HG03432 (cell line): Measurements from ENCODE around the gene ILF3.

ENCODE experiments used
- ATAC-seq: cut with Tn5 transposase; IDR thresholded peaks from one replicate; pipeline ENCODE4 v1.9.1; 2021; ENCODE audit warnings: mild to moderate bottlenecking, moderate library complexity; ENCODE audit not compliant: unreplicated experiment

Gene ILF3

GRCh38 chr19:10694706-10695307 lies 40.7 kb downstream of the ILF3 start:
- ATAC-seq: no peak

- peak; percentile 71 for ATAC-seq
Measured at GRCh38 chr19:10695401-10696398, 41.6 kb downstream of the ILF3 start.

DNA sequence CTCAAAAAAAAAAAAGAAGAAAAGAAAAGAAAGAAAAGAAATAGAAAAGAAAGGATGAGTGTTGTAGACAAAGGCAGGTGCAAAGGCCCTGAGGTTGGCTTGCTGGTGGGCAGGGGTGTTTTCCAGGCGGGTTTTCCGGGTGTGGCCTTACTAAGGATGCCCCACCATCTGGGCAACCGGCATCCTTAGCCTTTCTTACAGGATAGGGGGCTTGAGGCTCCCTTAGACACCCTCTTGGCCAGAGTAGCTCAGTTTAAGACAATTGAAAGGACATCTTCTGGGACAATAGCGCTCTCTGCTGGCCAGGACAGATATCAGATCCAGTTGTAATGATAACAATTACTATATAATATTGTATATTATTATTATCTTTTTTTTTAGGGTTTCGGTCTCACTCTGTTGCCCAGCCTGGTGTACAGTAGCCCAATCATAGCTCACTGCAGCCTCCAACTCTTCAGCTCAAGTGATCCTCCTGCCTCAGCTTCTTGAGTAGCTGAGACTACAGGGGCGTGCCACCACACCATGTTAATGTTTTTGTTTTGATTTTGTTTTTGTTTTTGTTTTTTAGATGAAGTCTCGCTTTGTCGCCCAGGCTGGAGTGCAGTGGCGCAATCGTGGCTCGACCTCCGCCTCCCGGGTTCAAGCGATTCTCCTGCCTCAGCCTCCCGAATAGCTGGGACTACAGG lies 45.6 kb downstream of the ILF3 start:
- no peak for ATAC-seq

DNA sequence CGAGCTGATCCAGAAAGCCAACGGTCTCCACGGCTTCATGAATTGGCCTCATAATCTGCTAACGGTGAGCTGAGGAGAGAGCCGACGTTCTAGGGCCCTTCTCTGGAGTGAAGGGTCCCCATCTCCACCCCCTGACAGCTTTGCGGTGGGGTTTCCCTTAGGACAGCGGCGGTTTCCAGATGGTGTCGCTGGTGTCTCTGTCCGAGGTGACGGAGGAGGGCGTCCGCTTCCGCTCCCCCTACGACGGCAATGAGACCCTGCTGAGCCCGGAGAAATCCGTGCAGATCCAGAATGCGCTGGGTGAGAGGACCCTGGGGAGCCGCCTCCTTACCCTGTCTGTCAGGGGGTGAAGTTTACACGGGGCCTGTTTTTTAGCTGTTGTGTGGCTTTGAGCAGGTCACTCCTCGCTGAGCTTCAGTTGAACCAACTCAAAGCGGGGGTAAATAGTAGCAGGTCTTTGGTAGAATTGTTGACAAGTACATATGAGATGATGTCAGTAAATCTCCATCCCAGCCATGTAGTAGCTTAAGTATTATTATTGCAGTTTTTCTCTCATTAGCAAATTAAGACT lies 47.9 kb downstream of the ILF3 start:
- peak; percentile 34 for ATAC-seq

GRCh38 chr19:10706990-10707389 lies 52.8 kb downstream of the ILF3 start:
- ATAC-seq: no peak

- no peak for ATAC-seq
Measured at GRCh38 chr19:10707440-10707839, 53.3 kb downstream of the ILF3 start.

- no peak for ATAC-seq
Measured at GRCh38 chr19:10708291-10708690, 54.1 kb downstream of the ILF3 start.

- no peak for ATAC-seq
Measured at GRCh38 chr19:10712045-10712444, 57.9 kb downstream of the ILF3 start.

GRCh38 chr19:10712754-10713153 lies 58.6 kb downstream of the ILF3 start:
- ATAC-seq: no peak

DNA sequence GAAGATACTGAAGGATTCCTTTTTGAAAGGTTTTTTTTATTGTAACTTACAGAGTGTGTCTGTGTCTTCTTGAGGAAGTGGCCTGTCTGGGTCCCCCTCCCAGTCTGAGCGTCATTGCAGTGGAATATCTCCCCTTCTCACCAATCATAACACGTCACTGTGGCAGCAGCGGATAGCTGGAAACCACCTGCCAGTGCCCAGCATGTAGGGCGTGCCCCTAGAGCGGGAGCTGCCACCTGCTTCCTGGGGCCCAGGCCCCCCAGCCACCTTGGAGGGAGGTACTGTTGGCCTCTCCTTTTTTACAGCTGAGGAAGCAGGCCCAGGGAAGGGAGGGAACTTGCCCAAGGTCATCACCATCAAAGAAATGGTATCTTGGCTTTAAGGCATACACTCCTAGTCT lies 59.2 kb downstream of the ILF3 start:
- no peak for ATAC-seq

- ATAC-seq: no peak
Measured at GRCh38 chr19:10717054-10717355, 62.9 kb downstream of the ILF3 start.

- peak; percentile 81 for ATAC-seq
Measured at GRCh38 chr19:10717356-10718204, 63.4 kb downstream of the ILF3 start, which contains the start of gene DNM2. Gene DNM2 (plus strand): TSS chr19:10718079. CDS start chr19:10718243, 164 bp downstream.

DNA sequence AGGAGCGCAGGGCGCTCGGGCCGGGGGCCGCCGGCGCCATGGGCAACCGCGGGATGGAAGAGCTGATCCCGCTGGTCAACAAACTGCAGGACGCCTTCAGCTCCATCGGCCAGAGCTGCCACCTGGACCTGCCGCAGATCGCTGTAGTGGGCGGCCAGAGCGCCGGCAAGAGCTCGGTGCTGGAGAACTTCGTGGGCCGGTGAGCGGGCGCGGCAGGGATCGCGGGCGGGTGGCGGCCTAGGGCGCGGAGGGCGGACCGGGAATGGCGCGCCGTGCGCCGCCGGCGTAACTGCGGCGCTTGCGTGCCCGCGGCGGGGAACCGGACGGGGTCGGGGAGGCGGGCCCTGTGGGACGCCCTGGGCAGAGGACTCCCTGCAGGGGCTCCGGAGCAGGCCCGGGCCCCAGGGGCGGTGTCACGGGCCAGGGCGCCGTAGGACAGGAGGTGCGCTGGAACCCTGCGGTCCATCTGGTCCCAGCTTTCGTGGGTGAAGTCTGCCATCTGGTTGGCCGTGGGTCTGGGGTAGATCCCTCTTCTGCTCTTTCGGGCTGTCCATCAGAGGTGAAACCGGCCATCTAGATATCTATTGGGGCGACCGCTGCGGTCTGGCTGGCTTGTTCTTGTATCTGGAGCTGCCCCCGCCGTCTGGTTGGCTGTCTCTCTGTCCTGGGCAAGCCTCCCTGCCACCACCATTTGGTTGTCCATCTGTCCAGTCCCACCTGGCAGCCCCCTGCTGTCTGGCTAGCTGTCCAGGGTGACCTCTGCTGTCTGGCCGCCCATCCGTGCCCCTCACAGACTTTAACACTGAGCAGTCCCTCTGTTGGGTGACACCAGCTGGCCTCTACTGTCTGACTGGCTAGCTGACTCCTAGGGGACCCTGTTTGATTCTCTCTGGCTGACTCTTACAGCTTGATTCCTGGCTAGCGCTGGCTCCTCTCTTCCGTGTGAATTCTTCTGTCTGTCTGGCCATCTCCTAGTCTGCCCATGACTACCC lies 64.4 kb downstream of the ILF3 start:
- ATAC-seq: peak; percentile 26

- ATAC-seq: no peak
Measured at GRCh38 chr19:10719466-10719961, 65.4 kb downstream of the ILF3 start.

GRCh38 chr19:10720607-10721125 lies 66.5 kb downstream of the ILF3 start:
- no peak for ATAC-seq

- no peak for ATAC-seq
Measured at GRCh38 chr19:10723591-10723990, 69.4 kb downstream of the ILF3 start.

- no peak for ATAC-seq
Measured at GRCh38 chr19:10724573-10725071, 70.5 kb downstream of the ILF3 start.

GRCh38 chr19:10725415-10725814 lies 71.3 kb downstream of the ILF3 start:
- ATAC-seq: no peak

DNA sequence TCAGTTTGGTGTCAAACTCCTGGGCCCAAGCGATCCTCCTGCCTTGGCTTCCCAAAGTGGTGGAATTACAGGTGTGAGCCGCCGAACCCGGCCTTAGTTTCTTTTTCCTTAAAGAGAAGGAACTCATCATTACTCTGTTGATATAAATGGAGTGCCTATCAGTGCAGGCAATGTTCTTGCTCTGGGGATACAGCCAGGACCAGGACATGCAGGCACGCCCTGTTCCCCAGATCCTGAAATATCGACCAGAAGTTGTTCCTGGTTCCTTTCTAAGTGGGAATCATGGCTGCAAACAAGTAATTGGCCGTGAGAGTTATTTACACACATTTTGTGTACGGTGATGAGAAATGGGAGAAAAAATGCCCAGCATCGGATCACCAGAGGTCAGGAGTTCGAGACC lies 72.1 kb downstream of the ILF3 start:
- ATAC-seq: no peak
